SK-N-SH treated with all-trans-retinoic acid at 6 μM for 48 hours (cell line): Measurements from ENCODE around the gene ZBTB11.

Experiments used
- ATAC-seq: fragments of 200-7000 bp; cut with Tn5 transposase; 3 replicates; pipeline ENCODE4 v1.9.1; 2020; ENCODE audit warnings: mild to moderate bottlenecking, moderate library complexity
- CSDC2 ChIP-seq: fragments of 250-450 bp; sonication (Bioruptor Pico); IDR thresholded peaks from 2 replicates; pipeline ENCODE4 v1.5.0; 2020; ENCODE audit warnings: mild to moderate bottlenecking, moderate library complexity
- ESRRG ChIP-seq: fragments of 250-450 bp; sonication (Bioruptor Pico); IDR thresholded peaks from 2 replicates; pipeline ENCODE4 v1.6.1; 2021; ENCODE audit warnings: mild to moderate bottlenecking
- GLIS3 ChIP-seq: fragments of 250-450 bp; sonication (Bioruptor Pico); IDR thresholded peaks from 2 replicates; pipeline ENCODE4 v1.5.0; 2020; ENCODE audit warnings: mild to moderate bottlenecking, moderate library complexity
- OSR1 ChIP-seq: fragments of 250-450 bp; sonication (Bioruptor Pico); IDR thresholded peaks from 2 replicates; pipeline ENCODE4 v1.8.0; 2022; ENCODE audit warnings: moderate library complexity, mild to moderate bottlenecking, inconsistent platforms
- PPARA ChIP-seq: fragments of 250-450 bp; sonication (Bioruptor Pico); IDR thresholded peaks from 2 replicates; pipeline ENCODE4 v1.5.0; 2020; ENCODE audit warnings: mild to moderate bottlenecking, borderline replicate concordance
- SNAI2 ChIP-seq: fragments of 250-450 bp; sonication (Bioruptor Pico); IDR thresholded peaks from 2 replicates; pipeline ENCODE4 v1.5.0; 2020; ENCODE audit warnings: mild to moderate bottlenecking, moderate library complexity
- TCF4 ChIP-seq: fragments of 250-450 bp; sonication (Bioruptor Pico); IDR thresholded peaks from 2 replicates; pipeline ENCODE4 v1.8.0; 2021; ENCODE audit warnings: mild to moderate bottlenecking, moderate library complexity, borderline replicate concordance
- TOX ChIP-seq: fragments of 250-450 bp; sonication (Bioruptor Pico); IDR thresholded peaks from 2 replicates; pipeline ENCODE4 v1.8.0; 2021; ENCODE audit warnings: mild to moderate bottlenecking, moderate library complexity, borderline replicate concordance
- ZC3H10 ChIP-seq: fragments of 250-450 bp; sonication (Bioruptor Pico); IDR thresholded peaks from 2 replicates; pipeline ENCODE4 v1.5.1; 2021; ENCODE audit warnings: mild to moderate bottlenecking, moderate library complexity
- ZFP3 ChIP-seq: fragments of 250-450 bp; sonication (Bioruptor Pico); IDR thresholded peaks from 2 replicates; pipeline ENCODE4 v1.5.0; 2020; ENCODE audit warnings: mild to moderate bottlenecking, moderate library complexity
- ZFP30 ChIP-seq: fragments of 450-650 bp; formaldehyde crosslinking; IDR thresholded peaks from 2 replicates; pipeline ENCODE4 v1.5.0; 2022; ENCODE audit warnings: mild to moderate bottlenecking, moderate library complexity
- ZNF565 ChIP-seq: fragments of 450-650 bp; formaldehyde crosslinking; conservative IDR thresholded peaks from 2 replicates; pipeline ENCODE4 v1.5.0; 2020; ENCODE audit warnings: low read depth, mild to moderate bottlenecking, moderate library complexity
- ZNF70 ChIP-seq: fragments of 450-650 bp; formaldehyde crosslinking; IDR thresholded peaks from 2 replicates; pipeline ENCODE4 v1.5.0; 2020; ENCODE audit warnings: mild to moderate bottlenecking, moderate library complexity
- TF ChIP-seq, protein P1 (sequence below): fragments of 250-450 bp; sonication (Bioruptor Pico); IDR thresholded peaks from 2 replicates; pipeline ENCODE4 v1.8.0; 2021; ENCODE audit warnings: low read depth, mild to moderate bottlenecking, moderate library complexity, borderline replicate concordance
- TF ChIP-seq, protein P2 (sequence below): fragments of 250-450 bp; sonication (Bioruptor Pico); IDR thresholded peaks from 2 replicates; pipeline ENCODE4 v1.5.1; 2020; ENCODE audit warnings: low read depth, mild to moderate bottlenecking, moderate library complexity
- TF ChIP-seq, protein P3 (sequence below): fragments of 250-450 bp; sonication (Bioruptor Pico); IDR thresholded peaks from 2 replicates; pipeline ENCODE4 v1.5.1; 2021; ENCODE audit warnings: mild to moderate bottlenecking, moderate library complexity
- TF ChIP-seq, protein P4 (sequence below): fragments of 250-450 bp; sonication (Bioruptor Pico); IDR thresholded peaks from 2 replicates; pipeline ENCODE4 v1.5.0; 2020; ENCODE audit warnings: mild to moderate bottlenecking, moderate library complexity

ZBTB11 gene

DNA sequence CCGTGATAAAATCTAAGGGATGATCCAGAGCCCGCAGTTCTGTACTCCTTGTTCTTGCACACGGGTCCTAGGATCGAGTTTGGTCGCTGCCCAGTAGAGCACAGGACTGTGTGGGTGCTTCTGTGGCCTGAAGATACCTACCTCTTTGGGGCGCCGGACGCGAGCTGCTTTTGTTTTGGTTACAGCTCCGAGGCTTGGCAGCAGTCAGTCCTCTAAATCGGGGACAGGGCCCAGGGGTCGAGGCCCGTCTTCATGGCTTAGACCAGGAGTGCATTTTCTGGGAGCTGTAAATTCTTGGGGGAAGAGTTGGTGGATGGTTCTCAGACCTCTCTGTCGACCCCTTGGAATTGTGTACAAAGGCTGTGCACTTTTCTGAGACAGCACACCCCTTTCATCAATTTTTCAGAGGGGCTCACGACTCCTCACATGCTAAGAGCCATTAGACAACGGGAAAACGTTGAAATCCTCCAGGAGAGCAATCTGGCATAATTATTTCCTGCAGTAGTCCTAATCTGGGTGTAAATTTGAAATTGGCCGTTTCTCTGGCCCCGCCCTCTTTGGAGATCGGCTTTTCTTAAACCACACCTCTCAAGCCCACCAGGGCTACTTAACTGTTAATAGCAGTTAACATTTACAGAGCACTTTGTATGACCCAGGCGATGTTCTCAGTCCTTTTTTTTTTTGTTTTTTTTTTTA lies 48.4 kb upstream of the ZBTB11 start (continued):
- TF ChIP-seq ESRRG (no peak), PPARA (no peak), TCF4 (CRISPR knock-in tag) (no peak), CSDC2 (CRISPR knock-in tag) (no peak)
- TF ChIP-seq, protein P1, sequence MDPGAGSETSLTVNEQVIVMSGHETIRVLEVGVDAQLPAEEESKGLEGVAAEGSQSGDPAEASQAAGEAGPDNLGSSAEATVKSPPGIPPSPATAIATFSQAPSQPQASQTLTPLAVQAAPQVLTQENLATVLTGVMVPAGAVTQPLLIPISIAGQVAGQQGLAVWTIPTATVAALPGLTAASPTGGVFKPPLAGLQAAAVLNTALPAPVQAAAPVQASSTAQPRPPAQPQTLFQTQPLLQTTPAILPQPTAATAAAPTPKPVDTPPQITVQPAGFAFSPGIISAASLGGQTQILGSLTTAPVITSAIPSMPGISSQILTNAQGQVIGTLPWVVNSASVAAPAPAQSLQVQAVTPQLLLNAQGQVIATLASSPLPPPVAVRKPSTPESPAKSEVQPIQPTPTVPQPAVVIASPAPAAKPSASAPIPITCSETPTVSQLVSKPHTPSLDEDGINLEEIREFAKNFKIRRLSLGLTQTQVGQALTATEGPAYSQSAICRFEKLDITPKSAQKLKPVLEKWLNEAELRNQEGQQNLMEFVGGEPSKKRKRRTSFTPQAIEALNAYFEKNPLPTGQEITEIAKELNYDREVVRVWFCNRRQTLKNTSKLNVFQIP (CRISPR knock-in tag) = no peak
- TF ChIP-seq, protein P2, sequence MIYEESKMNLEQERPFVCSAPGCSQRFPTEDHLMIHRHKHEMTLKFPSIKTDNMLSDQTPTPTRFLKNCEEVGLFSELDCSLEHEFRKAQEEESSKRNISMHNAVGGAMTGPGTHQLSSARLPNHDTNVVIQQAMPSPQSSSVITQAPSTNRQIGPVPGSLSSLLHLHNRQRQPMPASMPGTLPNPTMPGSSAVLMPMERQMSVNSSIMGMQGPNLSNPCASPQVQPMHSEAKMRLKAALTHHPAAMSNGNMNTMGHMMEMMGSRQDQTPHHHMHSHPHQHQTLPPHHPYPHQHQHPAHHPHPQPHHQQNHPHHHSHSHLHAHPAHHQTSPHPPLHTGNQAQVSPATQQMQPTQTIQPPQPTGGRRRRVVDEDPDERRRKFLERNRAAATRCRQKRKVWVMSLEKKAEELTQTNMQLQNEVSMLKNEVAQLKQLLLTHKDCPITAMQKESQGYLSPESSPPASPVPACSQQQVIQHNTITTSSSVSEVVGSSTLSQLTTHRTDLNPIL (CRISPR knock-in tag) = no peak

DNA sequence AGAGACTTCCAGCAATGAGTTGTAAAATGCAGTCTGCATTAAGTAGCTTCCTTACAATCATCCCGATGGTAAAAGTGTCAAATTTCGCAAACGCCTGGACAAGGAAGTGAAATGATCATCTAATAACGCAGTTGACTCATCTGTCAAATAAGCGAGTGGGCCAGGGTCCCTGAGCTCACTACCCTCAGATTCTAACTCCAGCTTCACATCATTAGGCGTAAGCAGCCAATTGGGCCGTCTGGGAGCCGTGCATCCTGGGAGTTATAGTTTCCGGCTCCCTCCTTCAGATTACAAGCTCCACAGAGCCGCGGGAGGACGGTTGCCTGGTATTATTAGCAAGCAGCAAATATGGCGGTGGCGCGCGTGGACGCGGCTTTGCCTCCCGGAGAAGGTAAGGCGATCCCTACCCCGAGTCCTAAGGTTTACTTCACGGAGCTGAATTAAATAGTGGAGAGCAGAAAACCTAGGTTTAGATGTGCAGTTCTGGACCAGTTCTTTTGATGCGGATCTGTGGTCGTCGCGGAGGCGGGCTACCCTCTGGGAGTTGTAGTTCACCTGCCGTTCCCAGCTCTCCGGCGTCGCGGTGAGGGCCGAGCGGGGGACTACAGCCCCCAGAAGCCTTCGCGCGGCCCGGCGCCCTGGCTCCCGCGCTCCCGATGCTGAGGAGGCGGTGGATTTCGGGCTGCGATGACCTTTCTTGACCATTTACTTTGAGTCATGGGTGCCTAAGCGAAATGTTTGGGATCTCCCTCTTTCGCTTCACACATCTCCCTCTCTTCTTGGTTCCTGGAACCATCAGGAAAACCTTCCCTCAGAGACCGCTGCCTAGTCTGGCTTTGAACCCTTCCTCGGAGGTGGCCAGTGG lies 47.6 kb upstream of the ZBTB11 start, which contains the start of gene CEP97:
TSS of gene CEP97 (plus strand) at position 286 of the 865 bp plus-strand sequence. CDS start at position 349, 63 bp downstream.
- peak; percentile 98 for ATAC-seq
- TF ChIP-seq SNAI2 (CRISPR knock-in tag) (no peak), CSDC2 (CRISPR knock-in tag) (no peak), ZFP3 (CRISPR knock-in tag) (0 out of 2 replicates have a peak, but pooled peaks have one; percentile 43)

DNA sequence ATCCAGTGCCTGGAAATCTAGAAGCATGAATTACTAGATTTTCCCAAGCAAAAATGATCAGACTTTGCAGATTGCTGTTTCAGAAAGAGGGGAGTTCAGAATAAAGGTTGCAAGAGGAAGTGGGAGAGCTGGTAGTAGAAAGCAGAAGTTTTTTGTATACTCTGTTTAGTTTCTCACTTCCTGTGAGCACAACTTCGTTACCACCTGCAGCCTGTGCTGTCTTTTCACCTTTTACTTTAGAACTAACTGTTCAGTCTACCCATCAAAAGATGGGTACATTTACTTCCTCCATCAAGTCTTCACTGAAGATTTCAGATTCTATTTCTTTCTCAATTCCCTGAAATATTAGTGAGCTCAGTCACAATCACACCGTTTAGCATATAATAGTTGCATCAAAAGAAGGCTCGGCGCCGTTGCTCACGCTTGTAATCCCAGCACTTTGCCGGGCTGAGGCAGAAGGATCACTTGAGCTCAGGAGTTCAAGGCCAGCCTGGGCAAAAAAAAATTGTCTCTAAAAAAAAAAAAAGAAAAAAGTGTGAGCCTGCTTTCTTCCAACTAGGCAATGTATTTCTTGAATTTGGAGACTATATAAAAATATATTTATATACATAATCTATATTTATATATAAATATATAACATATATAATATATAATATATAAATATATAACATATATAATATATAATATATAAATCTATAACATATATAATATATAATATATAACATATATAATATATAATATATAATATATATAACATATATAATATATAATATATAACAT lies 45.7 kb upstream of the ZBTB11 start:
- TF ChIP-seq GLIS3 = no peak
- TF ChIP-seq ZC3H10 (CRISPR knock-in tag) = no peak
- no peak for TF ChIP-seq ZFP30 (CRISPR knock-in tag)
- TF ChIP-seq TOX (CRISPR knock-in tag) = no peak
- TF ChIP-seq, protein P3, sequence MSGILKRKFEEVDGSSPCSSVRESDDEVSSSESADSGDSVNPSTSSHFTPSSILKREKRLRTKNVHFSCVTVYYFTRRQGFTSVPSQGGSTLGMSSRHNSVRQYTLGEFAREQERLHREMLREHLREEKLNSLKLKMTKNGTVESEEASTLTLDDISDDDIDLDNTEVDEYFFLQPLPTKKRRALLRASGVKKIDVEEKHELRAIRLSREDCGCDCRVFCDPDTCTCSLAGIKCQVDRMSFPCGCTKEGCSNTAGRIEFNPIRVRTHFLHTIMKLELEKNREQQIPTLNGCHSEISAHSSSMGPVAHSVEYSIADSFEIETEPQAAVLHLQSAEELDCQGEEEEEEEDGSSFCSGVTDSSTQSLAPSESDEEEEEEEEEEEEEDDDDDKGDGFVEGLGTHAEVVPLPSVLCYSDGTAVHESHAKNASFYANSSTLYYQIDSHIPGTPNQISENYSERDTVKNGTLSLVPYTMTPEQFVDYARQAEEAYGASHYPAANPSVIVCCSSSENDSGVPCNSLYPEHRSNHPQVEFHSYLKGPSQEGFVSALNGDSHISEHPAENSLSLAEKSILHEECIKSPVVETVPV (CRISPR knock-in tag) = no peak
- TF ChIP-seq, protein P2 (CRISPR knock-in tag) = no peak
- no peak for ATAC-seq

DNA sequence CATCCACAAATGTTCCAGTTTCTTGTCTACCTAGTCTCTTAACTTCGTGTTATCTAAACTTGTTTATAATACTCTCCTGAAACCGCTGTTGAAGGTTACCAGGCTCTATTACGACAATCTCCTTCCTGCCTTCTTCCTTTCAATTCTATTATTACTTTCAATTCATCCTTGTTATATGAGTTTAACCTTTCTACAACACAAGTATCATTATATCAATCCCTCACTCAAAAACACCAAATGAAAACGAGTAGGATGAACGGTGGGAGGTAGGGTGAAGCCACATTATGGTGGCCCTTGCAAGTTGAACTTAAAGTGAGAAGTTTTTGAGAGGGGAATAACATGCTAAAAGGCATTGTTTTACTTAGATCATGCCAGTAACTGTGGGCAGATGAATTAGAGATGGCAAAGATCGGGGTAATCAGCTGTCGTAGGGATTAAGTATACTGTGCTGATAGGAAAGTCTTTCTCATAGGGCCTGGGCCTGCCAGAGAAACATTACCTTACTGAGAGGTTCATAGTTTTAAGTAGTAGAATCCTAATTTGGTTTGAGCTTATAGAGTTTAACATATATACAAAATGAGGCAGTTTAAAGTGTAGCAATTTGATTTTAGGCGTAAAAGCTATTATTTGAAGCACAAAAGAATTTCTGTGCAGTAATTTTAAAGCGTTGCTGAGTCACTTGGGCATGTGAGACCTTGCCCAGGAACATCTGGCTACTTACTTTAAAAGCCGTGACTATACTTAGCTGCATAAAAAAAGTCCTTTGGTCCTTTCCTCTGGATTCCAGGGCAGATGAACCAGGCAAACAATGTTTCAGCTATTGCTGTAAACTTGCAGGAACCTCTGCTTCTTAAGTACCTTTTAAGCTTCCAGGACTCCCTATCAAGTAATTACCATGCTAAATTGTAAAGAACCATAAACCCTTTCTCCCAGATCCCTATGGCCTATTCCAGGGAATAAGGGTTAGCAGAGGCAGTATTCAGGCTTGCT lies 44.2 kb upstream of the ZBTB11 start:
- no peak for ATAC-seq
- TF ChIP-seq CSDC2 (CRISPR knock-in tag) (no peak), SNAI2 (CRISPR knock-in tag) (no peak), ZNF565 (CRISPR knock-in tag) (no peak), ZNF70 (CRISPR knock-in tag) (no peak), ZFP30 (CRISPR knock-in tag) (no peak), OSR1 (CRISPR knock-in tag) (no peak), ESRRG (no peak), GLIS3 (no peak), ZFP3 (CRISPR knock-in tag) (no peak)
- TF ChIP-seq, protein P4, sequence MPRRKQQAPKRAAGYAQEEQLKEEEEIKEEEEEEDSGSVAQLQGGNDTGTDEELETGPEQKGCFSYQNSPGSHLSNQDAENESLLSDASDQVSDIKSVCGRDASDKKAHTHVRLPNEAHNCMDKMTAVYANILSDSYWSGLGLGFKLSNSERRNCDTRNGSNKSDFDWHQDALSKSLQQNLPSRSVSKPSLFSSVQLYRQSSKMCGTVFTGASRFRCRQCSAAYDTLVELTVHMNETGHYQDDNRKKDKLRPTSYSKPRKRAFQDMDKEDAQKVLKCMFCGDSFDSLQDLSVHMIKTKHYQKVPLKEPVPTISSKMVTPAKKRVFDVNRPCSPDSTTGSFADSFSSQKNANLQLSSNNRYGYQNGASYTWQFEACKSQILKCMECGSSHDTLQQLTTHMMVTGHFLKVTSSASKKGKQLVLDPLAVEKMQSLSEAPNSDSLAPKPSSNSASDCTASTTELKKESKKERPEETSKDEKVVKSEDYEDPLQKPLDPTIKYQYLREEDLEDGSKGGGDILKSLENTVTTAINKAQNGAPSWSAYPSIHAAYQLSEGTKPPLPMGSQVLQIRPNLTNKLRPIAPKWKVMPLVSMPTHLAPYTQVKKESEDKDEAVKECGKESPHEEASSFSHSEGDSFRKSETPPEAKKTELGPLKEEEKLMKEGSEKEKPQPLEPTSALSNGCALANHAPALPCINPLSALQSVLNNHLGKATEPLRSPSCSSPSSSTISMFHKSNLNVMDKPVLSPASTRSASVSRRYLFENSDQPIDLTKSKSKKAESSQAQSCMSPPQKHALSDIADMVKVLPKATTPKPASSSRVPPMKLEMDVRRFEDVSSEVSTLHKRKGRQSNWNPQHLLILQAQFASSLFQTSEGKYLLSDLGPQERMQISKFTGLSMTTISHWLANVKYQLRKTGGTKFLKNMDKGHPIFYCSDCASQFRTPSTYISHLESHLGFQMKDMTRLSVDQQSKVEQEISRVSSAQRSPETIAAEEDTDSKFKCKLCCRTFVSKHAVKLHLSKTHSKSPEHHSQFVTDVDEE (CRISPR knock-in tag) = no peak
- TF ChIP-seq, protein P3 (CRISPR knock-in tag) = no peak
- TF ChIP-seq, protein P1 (CRISPR knock-in tag) = no peak
- TF ChIP-seq, all 23 proteins: peak for 0
